ENCODE data around the gene FSTL1.

FSTL1 gene

DNA sequence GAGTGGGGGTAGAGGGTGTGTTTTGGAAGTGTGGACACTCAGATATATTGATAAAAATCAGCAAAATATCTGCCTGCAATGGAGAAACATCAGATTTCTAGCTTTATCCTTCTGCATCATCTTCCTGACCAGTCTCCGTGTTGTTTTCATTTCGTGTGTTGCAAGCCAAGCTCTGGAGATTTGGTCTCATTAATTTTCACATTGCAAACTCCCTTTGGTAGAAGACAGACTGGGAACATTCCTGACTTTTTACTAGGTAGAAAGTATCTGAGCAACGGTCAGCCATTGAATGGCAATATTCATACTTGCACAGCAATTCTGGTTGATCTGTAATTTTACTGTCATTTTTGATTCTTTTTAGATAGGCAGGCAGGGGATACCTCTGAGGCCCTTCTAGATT lies 30.4 kb downstream of the FSTL1 start:
- Histone ChIP-seq H2AFZ (ENCODE audit: low read length) (no peak overlapping the region), H3K9me3 (ENCODE audit: low read length) (no peaks in the 10 kb centered on the region), H3F3A (ENCODE audit: insufficient read depth, low read length) (no peaks in the 10 kb centered on the region), H4K20me1 (ENCODE audit: insufficient read depth, low read length) (no peaks in the 10 kb centered on the region), H3K4me3 (ENCODE audit: low read depth, low read length, poor library complexity, severe bottlenecking) (no peak overlapping the region), H3K9me2 (ENCODE audit: low read depth, low read length) (no peaks in the 10 kb centered on the region), H3K36me3 (ENCODE audit: insufficient read depth, low read length) (no peaks in the 10 kb centered on the region), H3K4me1 (ENCODE audit: insufficient read depth, low read length, severe bottlenecking) (peaks cover 10% of the 10 kb centered on the region), H3K79me2 (ENCODE audit: insufficient read depth, low read length) (no peaks in the 10 kb centered on the region), H3K9ac (ENCODE audit: low read length) (no peak overlapping the region), H3K27ac (ENCODE audit: low read depth, low read length, poor library complexity, severe bottlenecking) (no peak overlapping the region), H3K27me3 (ENCODE audit: insufficient read depth, low read length) (no peaks in the 10 kb centered on the region), H3K4me2 (ENCODE audit: low read length) (no peak overlapping the region)
- no peak for TF ChIP-seq EZH2 (IDR thresholded peaks at IDR 0.05; ENCODE audit: borderline replicate concordance, low read length)
- TF ChIP-seq, protein P1, sequence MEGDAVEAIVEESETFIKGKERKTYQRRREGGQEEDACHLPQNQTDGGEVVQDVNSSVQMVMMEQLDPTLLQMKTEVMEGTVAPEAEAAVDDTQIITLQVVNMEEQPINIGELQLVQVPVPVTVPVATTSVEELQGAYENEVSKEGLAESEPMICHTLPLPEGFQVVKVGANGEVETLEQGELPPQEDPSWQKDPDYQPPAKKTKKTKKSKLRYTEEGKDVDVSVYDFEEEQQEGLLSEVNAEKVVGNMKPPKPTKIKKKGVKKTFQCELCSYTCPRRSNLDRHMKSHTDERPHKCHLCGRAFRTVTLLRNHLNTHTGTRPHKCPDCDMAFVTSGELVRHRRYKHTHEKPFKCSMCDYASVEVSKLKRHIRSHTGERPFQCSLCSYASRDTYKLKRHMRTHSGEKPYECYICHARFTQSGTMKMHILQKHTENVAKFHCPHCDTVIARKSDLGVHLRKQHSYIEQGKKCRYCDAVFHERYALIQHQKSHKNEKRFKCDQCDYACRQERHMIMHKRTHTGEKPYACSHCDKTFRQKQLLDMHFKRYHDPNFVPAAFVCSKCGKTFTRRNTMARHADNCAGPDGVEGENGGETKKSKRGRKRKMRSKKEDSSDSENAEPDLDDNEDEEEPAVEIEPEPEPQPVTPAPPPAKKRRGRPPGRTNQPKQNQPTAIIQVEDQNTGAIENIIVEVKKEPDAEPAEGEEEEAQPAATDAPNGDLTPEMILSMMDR (IDR thresholded peaks at IDR 0.05; ENCODE audit: low read length): no peak

DNA sequence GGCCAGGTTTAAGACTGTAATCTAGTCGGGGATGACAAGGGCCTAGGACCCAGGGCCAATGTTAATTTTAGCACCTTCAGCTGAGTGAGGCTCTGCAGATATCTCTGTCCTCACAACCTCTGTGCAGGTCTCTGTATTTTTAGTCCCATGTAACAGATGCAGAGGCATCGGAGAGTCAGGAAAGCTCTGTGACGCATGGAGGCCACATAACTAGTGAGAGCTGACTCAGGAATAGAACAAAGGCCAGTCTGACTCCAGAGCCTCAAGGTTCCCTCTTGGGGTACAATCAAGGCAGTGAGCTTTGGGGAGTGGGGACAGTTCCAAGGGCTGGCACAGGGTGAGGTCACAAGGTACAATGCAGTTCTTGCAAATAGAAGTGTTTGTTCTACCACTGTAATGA lies 31.0 kb downstream of the FSTL1 start:
- Histone ChIP-seq H3K27ac (ENCODE audit: low read depth, low read length, poor library complexity, severe bottlenecking) (no peak overlapping the region), H3K4me2 (ENCODE audit: low read length) (no peak overlapping the region)

DNA sequence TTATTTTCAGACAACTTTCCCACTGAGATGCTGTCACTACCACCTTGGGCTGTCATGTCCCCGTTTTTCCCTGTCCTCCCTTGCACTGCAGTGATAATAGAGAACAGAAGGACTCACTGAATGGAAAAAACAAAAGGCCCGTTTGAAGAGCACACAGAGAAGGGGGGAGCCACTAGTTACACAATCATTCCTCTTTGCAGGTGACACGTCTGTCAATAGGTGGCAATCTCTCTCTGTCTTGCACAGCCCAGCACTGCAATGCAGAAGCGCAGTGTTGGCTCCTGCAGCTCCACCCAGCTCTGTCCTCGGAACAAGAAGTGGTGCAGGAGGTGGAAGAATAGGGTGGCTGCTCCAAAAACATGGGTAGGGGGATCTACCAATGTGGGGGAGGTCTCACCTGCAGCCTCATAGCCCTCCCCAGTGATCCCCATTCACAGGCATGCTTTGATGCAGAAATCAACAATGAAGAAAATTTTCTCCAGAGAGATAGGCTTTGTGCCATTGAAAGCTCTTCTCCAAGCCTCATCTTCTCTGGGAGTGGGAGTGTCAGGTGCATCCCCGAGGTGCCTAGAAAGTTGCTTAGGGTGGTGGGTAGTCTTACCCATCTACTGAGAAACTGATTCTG lies 31.8 kb downstream of the FSTL1 start:
- no peak for TF ChIP-seq EZH2 (IDR thresholded peaks at IDR 0.05; ENCODE audit: borderline replicate concordance, low read length)
- TF ChIP-seq, protein P1 (IDR thresholded peaks at IDR 0.05; ENCODE audit: low read length): peak; percentile 81
- Histone ChIP-seq H3K4me2 (ENCODE audit: low read length) (no peak overlapping the region), H3K9ac (ENCODE audit: low read length) (no peak overlapping the region), H3K9me2 (ENCODE audit: low read depth, low read length) (no peaks in the 10 kb centered on the region), H3K9me3 (ENCODE audit: low read length) (no peaks in the 10 kb centered on the region), H4K20me1 (ENCODE audit: insufficient read depth, low read length) (no peaks in the 10 kb centered on the region), H3F3A (ENCODE audit: insufficient read depth, low read length) (no peaks in the 10 kb centered on the region), H2AFZ (ENCODE audit: low read length) (no peak overlapping the region), H3K27ac (ENCODE audit: low read depth, low read length, poor library complexity, severe bottlenecking) (no peak overlapping the region), H3K4me3 (ENCODE audit: low read depth, low read length, poor library complexity, severe bottlenecking) (no peak overlapping the region), H3K36me3 (ENCODE audit: insufficient read depth, low read length) (no peaks in the 10 kb centered on the region), H3K27me3 (ENCODE audit: insufficient read depth, low read length) (no peaks in the 10 kb centered on the region), H3K79me2 (ENCODE audit: insufficient read depth, low read length) (no peaks in the 10 kb centered on the region), H3K4me1 (ENCODE audit: insufficient read depth, low read length, severe bottlenecking) (peaks cover 10% of the 10 kb centered on the region)

More for the DNA sequence above, 31.0 kb downstream of the FSTL1 start:
- Histone ChIP-seq H3F3A (ENCODE audit: insufficient read depth, low read length) (no peaks in the 10 kb centered on the region), H2AFZ (ENCODE audit: low read length) (no peak overlapping the region), H3K4me3 (ENCODE audit: low read depth, low read length, poor library complexity, severe bottlenecking) (no peak overlapping the region), H3K9me3 (ENCODE audit: low read length) (no peaks in the 10 kb centered on the region), H3K4me1 (ENCODE audit: insufficient read depth, low read length, severe bottlenecking) (peaks cover 10% of the 10 kb centered on the region), H4K20me1 (ENCODE audit: insufficient read depth, low read length) (no peaks in the 10 kb centered on the region), H3K36me3 (ENCODE audit: insufficient read depth, low read length) (no peaks in the 10 kb centered on the region), H3K9ac (ENCODE audit: low read length) (no peak overlapping the region), H3K27me3 (ENCODE audit: insufficient read depth, low read length) (no peaks in the 10 kb centered on the region), H3K9me2 (ENCODE audit: low read depth, low read length) (no peaks in the 10 kb centered on the region), H3K79me2 (ENCODE audit: insufficient read depth, low read length) (no peaks in the 10 kb centered on the region)
- no peak for TF ChIP-seq EZH2 (IDR thresholded peaks at IDR 0.05; ENCODE audit: borderline replicate concordance, low read length)
- TF ChIP-seq, protein P1 (IDR thresholded peaks at IDR 0.05; ENCODE audit: low read length): no peak

All from OCI-LY1 (cell line).